Hypothalamus (tissue), 51 donors: ENCODE results near the gene BRIX1.
A peak's percentile ranks its signal among the peaks of the same experiment; 100 is the strongest.
"Not testable (repeated sequence)": the region's sequence is repeated elsewhere in the genome, so short reads cannot be mapped to it uniquely, and the experiment has no call there.

Source experiments
- DNase-seq, 51 donors: peaks; one replicate each; lab custom pipeline; 2025; lab: John Stamatoyannopoulos, UW

The BRIX1 gene

DNA sequence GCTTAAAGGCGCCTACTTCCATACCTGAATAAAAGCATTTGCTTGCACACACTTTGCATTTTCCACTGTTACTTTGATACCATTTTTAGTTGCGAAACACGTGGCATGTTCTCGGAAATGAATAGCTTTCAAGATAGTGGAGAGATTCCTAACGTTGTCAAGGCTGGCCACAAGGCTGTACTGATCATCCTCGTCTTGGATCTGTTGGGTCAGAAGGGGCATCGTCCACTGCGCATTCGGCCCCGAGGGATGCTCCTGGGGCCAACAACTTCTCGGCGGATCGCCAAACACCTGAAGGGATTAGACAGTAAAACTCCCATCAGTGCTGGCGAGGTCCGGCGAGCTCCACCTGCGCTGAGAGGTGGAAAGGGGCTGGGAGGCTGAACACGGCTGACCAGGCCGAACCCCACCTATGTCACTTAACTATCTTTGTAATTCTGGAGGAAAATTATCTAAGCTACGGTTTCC is 806 bp upstream of the BRIX1 start:
- DNase-seq = peak in 17 of 51 donors; percentile 5 to 45 (median 27)

DNA sequence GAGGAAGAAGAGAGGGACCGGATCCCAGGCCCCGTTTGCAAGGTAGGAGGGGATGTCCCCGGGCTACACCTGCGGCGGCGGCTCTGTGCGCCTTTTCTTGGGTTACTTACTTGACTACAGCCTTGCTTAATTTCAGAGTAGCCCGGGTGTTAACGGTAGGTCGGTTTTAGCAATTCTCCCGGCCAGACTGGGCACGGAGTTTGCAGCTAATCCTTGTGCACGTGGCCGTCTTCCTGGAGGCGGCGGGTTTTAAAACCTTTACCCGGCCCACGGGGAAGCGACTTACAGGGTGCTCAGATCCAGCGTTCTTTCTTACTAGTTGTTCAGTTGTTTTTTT is 313 bp downstream of the BRIX1 start:
- peak in 4 of 51 donors; percentile 36 to 49 (median 39) for DNase-seq

DNA sequence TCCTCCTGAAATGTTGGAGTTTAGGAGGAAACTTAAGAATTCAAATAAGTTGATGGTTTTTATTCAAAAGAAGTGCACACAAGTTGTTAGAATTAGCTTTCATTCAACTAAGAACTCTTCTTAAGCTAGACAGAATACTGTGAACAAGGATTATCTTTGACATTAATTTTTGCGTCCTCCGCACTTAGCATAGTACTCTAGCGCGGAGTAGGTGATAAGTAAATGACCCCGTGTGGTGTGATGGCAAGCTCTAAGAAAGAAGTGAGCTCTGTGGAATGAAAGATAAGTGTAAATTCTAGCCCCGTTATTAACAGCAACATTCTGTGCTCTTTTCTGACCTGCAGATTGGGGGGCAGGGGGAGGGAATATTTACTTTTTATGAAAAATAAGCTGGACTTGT is 1.0 kb downstream of the BRIX1 start:
- no peak for DNase-seq

DNA sequence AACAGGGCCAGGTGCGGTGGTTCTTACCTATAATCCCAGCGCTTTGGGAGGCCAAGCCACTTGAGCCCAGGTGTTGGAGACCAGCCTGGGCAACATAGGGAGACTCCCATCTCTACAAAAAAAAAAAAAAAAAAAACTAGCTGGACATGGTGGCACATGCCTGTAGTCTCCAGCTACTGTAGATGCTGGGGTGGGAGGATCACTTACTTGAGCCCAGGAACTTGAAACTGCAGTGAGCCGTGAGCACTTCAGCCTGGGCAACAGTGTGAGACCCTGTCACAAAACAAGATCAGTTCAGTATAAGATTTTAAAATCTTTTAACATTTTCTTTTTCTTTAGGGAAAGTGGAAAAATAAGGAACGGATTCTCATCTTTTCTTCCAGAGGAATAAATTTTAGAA is 2.5 kb downstream of the BRIX1 start:
- no peak for DNase-seq

DNA sequence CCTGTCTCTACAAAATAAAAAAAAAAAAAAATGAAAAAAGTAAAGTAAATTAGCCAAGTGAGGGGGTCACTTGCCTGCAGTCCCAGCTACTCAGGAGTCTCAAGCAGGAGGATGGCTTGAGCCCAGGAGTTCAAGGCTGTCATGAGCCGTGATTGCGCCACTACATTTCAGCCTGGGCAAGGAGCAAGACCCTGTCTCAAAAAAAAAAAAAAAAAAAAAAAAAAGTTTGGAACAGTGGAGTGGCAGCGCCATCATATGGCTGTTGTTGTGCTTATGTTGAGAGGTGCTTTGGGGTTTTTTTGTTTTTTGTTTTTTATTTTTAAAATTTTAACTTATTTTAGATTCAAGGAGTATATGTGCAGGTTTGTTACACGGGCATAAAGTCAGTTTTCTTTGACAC is 3.6 kb downstream of the BRIX1 start:
- DNase-seq = no peak

DNA sequence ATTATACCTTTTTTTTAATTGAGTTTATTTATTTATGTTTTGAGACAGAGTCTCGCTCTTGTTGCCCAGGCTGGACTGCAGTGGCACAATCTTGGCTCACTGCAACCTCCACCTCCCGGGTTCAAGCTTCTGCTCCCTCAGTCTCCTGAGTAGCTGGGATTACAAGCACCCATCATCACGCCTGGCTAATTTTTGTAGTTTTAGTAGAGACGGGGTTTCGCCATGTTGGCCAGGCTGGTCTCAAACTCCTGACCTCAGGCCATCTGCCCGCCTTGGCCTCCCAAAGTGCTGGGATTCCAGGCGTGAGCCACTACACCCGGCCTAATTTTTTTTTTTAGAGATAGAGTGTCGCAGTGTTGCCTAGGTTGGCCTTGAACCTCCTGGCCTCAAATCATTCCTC is 7.7 kb downstream of the BRIX1 start:
- not testable (repeated sequence) for DNase-seq

DNA sequence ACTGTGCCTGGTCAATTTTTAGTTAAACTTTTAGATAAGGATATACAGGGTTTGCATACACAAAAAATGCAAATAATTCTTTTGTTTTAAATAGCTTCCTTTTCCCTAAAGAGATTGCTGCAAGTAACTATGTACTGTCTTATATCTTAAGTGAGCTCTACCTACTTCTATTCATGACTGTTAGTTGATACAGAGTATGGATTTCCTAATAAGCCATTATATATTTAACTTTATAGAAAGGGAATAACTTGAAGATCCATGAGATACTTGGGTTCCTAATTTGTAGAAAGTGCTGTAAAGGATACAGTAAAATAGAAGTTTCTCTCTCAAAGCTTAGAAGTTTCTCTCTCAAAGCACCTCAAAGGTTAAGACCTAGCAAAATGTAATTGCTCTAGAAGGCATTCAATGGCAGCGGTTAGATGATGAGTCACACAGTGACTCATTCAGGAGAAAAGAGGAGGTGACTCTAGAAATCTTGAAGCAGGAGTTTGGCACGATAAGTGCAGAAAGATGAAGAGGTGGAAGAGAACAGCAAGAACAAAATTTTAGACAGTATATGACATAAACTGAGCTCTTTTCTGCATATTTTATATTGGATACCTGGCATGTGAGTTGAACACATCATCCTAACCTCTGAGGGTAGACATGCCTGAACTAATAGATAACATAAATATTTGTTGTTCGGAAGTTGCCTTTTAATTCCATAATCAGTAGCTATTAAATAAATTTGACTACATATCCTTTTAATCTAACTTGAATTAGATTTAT is 8.4 kb downstream of the BRIX1 start:
- peak in 1 of 51 donors; percentile 18 for DNase-seq

DNA sequence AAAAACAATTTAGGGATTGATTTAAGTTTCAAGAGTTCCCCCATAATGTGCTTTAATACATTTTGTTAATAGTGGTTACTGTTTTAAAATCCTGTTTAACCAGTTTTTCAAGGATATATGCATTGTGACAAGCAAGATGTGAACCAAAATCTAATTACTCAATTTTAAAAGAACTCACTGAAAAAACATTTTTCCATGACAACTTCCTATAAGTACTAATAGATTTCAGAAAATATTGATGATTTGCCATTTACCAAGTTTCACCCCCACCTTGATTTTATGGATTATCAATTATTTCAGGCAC is 8.9 kb downstream of the BRIX1 start:
- no peak for DNase-seq

DNA sequence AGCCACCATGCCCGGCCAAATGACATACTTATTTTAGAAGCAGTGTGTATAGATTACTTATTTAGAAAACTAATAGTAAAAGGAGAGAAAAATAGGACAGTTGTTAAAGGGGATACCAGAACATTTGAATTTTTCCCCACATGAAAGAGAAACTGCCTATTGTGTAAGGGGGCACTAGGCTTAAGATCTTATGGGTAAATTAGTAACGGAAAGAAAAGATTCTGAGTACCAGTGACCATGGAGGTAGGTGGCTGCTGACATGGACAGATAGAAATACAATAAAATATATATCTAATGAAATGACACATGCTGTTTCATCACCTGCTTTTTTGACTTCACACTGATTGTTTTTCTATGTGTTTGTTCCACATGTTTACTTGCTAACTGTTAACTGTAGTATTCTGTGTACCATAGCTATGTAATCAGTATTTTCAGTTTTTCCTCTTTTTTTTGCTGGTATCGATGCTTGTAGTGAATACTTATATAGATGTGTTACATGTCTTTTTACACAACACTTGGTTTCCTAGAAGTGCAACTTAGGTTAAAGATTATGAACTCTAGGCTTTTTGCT is 10.9 kb downstream of the BRIX1 start:
- no peak for DNase-seq

DNA sequence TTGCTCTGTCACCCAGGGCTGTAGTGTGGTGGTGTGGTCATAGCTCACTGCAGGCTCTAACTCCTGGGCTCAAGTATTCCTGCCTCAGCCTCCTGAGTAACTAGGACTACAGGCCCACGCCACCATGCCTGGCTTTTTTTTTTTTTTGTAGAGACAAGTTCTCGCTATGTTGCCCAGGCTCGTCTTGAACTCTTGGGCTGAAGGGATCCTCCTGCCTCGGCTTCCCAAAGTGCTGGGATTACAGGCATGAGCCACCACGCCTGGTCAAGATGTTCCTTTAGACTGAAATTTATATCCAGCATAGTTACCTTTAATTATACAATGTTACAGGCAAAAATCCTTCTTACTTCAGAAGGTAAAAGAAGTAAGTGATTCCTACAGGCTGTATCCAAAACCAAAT is 12.3 kb downstream of the BRIX1 start:
- no peak for DNase-seq

DNA sequence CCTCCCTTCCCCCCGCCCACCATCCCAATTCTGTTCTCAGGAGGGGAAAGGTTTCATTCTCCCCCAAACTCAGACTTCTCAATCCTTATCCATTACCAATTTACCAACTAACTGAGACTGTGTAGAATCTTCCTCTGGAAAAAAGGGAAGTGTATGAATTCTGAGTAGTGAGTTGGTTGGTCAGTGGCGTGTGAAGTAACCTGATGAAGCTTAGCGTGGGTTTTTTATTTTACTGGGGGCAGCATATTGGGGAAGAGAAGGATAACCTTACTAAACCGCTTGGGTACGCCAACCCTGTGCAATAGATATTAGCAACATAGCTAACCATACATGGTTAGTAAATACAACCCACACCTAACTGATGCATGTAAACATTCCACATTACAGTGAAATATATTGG is 12.8 kb downstream of the BRIX1 start:
- DNase-seq = no peak

DNA sequence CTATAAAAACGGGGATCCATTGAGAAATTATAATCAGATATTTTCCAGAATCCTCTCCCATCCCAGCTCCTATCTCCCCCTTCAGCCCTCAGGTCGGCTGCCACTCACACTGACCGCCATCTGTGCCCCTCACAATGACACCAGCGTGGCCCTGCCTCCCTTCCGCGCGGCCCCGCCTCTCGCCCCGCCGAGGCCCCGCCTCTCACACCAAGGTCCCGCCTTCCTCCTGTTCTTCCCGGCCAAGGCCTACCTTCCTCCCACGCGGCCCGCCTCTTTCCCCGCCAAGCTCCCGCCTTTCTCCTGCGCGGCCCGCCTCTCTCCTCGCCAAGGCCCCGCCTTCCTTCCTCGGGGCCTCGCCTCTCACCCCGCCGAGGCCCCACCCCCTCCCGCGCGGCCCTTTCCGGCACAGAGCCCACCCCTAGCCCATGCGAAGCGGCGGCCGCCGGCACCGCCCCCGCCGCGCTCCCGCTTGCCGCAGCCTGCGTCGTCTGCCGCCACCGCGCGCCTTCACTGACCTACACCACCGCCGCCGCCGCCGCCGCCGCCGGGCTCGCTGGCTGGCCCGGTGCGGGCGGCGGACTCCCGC is 13.7 kb downstream of the BRIX1 start, which contains the start of gene DNAJC21:
DNAJC21 (plus strand) TSS at position 426 of the 586 bp plus-strand sequence. CDS start 261 bp downstream, outside the sequence.
- DNase-seq = peak; percentile 54 to 99 (median 96)

DNA sequence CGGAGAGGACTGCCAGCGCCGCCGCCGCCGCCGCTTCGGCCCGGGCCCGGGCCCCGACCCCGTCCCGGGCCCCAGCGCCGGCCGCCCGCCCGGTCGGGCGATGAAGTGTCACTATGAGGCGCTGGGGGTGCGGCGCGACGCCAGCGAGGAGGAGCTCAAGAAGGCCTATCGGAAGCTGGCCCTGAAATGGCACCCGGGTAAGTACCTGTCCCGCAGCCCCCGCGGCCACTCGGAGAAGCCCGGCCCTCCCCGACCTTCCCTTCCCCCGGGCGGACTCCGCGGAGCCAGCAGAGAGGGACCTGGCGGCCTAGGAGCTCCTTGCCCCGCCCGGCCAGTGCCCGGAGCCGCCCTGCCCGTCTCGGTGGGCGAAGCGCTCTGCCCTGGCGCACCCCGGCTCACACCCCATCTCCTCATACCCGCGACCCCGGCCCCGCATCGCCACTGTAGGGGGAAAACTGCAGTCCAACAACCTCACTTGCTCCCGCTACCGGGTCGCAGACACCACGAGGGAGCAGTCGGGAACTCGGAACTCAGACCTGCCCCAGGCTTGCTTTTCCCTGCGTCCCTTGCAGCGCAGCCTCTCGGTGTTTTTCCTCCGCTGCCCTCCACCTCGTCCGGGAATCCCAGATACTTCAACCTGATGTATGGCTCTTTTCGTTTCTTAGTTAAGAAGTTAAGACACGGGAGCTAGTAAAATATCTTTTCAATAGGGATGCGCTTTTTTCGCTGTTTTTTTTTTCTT is 14.4 kb downstream of the BRIX1 start:
- peak in 50 of 51 donors; percentile 21 to 86 (median 72) for DNase-seq

DNA sequence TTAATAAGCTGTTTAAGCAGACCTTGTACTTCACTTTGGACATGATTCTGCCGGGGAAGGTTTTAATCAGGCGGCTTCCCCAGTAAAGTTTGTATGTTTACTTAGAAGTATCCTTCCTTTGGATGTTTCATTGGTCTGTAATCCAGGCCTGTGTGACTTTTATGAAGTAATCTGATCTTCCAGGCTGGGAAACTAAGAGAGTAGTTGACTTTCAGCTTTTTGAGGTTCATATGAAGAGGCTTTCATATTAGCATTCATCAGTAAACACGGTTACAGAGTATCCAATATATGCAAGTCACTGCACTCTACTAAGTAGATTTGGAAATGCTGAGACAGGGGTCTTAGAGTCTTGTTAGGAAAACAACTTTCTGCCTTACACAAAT is 14.9 kb downstream of the BRIX1 start:
- peak in 1 of 51 donors; percentile 38 for DNase-seq

DNA sequence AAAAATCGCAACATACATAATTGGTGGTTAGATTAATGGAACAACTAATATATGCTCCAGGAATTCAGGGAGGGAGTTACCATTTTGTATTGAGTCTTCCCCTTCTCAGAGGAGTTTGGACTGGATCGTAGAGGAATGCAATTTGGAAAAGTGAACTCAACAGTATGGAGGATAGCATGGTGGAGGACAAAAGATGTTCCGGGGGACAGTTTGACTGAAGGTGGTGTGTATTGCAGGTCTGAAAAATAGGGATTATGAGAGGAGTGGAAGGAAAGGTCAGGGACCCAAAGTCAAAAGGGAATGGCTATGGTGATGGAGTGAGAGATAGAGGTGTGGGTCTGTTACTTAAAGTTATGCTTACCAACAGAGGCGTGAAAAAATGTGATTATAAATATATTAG is 15.4 kb downstream of the BRIX1 start:
- DNase-seq = no peak

DNA sequence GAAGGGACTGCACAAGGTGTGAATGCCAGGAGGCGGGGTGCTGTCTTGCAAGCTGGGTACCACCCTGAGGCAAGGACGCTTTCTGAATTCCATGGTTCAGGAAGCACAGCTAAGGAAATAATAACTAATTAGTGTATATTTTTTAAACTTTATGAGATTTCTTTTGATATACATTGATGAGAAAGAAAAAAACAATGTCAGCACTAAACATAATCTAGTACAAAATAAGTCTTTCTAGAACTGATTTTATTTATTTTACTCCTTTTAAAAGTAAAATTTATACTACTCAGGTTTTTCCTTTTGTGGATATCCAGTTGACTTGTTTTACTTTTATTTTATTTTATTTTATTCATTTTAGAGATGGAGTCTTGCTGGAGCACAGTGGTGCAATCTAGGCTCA is 17.4 kb downstream of the BRIX1 start:
- no peak for DNase-seq

DNA sequence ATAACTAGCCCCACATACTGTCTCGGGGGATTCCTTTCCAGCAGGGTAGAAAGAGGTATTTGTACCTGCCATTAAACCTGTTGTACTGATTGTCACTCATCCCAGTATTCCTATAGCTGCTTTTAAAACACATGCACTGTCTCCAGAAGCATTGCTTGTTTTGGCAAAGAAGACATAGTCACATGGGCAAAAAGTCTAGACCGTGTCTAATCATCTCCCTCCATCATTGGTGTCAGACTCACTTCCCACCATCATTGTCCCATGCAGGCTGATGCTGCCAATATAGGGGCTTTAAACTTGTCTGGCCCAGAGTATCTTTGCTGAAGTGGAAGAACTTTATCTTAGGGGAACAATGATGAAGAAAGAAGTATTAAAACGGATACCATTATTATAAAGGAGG is 26.4 kb downstream of the BRIX1 start:
- no peak for DNase-seq

DNA sequence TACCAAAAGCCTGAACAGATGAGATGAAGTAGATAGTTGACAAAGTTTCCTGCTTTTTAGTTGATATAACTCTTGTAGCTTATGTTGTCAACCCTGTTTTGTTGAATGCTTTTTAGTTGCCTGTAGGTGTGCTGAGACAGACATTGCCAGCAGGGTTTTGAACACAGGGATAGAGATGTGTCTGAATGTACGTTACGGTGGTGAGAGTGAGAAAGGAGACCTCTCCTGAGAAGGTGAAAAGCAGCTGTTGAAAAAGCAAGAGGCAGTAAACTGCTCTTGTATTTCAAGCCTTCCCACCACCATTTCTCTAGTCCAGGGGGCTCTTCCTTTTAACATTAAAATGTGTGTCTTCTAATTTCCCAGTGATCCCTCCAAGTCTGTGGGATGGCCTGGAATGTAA is 28.5 kb downstream of the BRIX1 start:
- DNase-seq = no peak

DNA sequence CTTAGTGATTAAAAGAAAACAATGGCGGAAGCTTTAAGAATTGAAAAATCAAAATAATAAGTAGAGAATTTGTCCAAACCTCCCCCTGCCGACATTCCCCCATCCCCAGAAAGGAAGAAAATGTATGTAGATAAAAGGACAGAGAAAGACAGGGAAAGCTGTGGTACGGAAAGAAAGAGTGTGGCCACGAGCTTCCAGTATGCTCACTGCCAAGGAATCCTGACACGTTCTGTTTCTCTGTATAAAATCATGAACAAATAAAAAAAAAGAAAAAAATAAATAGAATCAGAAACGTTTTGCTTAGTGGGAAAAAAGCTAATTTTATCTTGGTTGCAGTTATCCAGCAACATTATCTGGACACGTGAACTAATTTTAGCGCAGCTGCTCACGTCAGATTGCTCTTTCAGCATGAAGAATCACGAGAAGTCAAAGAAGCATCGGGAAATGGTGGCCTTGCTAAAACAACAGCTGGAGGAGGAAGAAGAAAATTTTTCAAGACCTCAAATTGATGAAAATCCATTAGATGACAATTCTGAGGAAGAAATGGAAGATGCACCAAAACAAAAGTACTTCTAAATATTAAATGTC is 29.0 kb downstream of the BRIX1 start:
- no peak for DNase-seq

DNA sequence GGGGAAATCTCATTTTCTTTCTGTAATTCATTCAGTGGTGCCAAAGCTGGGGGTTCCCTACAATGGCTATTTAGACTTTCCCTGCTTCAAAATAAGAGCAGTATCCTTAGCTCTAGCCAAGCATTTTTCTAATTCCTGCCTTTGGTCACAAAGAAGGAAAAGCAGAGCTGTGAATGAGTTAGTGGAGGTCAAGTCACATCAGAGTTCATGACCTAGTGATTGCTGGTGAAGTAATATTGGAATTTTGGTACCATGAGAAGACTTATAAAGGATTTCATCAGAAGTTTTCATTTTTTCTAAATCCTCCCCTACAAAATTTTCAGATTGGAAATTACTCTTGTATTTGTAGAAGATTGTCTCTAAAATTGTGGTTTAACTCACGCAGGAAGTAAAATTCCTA is 41.8 kb downstream of the BRIX1 start:
- no peak for DNase-seq
